Measurements from ENCODE around the gene INHBB.

Gene INHBB

DNA sequence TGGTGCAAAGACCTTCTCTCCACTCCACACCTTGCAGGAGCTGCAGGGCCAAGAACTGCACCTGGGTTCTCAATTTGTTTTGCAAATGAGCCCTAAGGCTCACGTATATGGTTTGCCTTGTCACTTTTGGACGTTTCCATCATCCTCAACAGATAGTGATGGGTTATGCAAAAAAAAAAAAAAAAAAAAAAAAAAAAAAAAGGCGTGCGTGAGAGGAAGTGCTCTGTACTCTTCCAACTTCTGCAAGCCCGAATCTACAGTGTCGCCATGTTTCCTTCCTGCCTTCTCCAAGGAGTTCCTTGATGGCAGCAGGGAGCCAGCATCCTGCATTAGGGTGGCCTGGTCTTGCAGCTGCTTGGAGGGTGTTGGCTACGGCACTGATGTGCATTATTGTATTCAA lies 4.0 kb upstream of the INHBB start:
- no peak for DNase-seq (ENCODE audit: low spot score)

DNA sequence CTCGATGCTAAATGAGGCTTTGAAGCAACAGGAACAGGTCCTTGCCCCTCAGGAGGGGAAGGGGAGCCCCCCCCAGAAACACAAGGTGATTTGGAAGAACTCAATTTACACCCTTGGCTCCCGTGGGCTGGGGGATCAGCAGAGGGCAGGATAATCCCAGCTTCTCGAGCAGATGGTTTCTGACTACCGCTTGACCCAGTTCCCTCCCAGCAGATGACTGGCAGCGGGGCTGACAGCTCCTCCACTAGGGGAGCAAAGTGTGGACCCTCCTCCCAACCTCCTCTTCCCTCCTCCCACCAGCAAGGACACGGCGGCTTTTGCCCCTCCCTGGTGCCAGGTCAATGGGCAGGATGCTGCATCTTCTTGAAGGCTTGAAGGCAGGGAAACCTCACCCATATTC lies 3.5 kb upstream of the INHBB start:
- no peak for DNase-seq (ENCODE audit: low spot score)

- no peak for DNase-seq (ENCODE audit: low spot score)
Measured at GRCh38 chr2:120343100-120343432, 2.9 kb upstream of the INHBB start.

DNA sequence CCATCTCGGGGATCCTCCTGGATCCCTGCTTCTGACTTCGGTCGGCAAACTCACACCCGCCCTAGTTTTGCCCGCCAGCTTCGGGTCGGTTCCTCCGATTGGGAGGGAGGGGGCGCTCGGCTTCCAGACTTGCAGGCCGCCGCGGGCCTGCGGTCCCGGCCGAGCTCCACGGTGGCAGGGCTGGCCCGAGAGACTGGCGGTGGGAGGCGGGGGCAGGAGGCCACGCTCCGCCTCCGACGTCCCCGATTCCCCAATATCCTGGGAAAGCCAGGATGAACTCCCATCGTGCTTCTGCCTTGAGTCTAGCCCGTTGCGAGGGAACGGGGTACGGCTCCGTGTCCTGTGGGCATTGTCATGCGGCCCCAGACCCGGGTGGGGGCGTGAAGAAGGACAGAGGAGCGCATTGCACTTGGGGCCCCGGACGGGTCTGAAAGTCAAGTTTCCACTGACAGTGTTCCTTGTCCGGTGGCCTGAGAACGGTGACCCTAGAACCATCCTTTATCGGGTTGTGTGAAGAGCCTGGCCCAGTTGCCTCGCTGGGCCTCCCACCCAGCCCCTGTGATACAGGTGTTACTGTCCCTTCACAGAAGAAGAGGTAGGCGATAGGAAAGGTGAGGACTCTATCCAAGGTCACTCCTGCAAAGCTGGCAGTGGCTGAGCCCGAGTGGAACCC lies 2.4 kb upstream of the INHBB start:
- DNase-seq (ENCODE audit: low spot score), result peak; percentile 69

DNA sequence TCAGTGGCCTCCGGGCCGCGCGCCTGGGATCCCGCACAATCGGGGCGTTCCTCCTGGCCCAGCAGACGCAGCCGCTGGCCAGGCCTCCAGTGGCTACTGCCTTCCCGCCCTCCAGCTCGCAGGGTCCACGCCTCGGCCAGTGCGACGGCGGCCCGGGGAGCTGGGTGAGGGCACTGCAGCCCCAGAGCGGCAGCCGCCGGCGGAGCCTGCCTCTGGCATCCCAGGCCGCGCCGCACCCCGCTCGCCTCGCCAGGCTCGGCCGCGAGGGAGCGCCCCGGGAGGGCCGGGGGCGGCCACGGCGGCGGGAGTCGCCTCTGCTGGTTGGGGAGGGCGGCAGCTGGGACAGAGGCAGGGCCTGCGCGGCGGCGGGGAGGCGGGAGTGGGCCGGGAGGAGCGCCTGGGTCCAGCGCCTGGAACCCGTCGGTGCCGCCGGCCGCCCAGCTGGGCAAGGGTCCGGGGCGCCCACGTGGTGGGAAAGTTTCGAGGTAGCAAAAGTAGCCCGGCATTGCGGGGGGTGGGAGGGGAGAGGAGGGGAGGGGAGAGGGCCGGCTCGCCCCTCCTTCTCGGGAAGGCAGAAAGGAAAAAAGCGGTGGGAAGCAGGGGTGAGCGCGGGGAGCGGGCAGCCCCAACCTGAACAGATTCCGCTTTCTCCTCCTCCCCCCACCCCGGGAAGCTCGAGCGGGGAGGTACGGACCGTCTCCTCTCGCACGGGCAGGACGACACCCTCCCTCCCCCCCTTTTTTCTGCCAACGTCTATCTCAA lies 1.5 kb upstream of the INHBB start:
- no peak for DNase-seq (ENCODE audit: low spot score)

GRCh38 chr2:120344976-120345581 lies 857 bp upstream of the INHBB start:
- DNase-seq (ENCODE audit: low spot score), result no peak

DNA sequence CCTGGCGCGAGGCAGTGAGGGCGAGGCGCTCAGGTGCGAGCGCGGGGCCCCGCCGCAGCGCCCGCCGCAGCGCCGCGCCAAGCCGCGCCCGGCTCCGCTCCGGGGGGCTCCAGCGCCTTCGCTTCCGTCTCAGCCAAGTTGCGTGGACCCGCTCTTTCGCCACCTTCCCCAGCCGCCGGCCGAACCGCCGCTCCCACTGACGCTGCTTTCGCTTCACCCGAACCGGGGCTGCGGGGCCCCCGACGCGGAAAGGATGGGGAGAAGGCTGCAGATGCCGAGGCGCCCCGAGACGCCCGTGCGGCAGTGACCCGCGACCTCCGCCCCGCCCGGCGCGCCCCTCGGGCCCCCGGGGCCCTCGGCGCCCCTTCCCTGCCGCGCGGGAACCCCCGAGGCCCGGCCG lies 328 bp upstream of the INHBB start:
- no peak for DNase-seq (ENCODE audit: low spot score)

GRCh38 chr2:120346667-120347358 lies 877 bp downstream of the INHBB start:
- no peak for DNase-seq (ENCODE audit: low spot score)

- DNase-seq (ENCODE audit: low spot score), result no peak
Measured at GRCh38 chr2:120347396-120348060, 1.6 kb downstream of the INHBB start.

DNA sequence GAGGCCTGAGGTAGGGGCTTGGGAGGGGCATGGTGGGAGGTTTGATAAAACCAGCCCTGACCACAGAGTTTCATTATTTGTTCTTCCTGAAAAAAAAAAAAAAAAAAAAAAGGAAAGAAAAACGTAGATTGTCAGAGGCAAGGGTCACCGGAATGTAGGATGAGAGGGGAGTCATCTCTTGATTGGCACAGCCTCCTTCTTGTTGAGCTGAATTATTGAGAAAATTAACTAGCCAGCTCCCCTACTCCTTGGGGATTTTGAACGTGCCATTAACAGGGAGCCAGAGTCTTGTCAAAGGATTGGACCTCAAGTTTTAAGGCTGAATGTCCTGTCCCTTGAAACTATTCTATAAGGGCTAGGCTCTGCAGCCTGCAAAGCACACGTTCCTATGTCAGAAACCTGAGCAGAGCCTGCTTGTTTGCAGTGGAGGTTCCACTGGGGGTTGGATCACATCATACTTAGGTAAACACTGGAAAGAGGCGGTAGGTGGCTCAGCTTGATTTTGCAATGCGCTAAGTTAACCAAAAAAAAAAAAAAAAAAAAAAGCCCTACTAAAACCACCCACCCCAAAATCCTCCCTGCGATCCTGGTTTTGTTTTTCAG lies 2.3 kb downstream of the INHBB start:
- no peak for DNase-seq (ENCODE audit: low spot score)

GRCh38 chr2:120348737-120349439 lies 3.0 kb downstream of the INHBB start:
- DNase-seq (ENCODE audit: low spot score), result no peak

- no peak for DNase-seq (ENCODE audit: low spot score)
Measured at GRCh38 chr2:120349440-120349921, 3.5 kb downstream of the INHBB start.

DNA sequence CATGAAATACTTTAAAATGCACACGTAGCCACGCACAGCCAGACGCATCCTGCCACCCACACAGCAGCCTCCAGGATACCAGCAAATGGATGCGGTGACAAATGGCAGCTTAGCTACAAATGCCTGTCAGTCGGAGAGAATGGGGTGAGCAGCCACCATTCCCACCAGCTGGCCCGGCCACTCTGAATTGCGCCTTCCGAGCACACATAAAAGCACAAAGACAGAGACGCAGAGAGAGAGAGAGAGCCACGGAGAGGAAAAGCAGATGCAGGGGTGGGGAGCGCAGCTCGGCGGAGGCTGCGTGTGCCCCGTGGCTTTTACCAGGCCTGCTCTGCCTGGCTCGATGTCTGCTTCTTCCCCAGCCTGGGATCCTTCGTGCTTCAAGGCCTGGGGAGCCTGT lies 4.1 kb downstream of the INHBB start:
- DNase-seq (ENCODE audit: low spot score), result no peak

GRCh38 chr2:120350801-120351320 lies 4.9 kb downstream of the INHBB start:
- DNase-seq (ENCODE audit: low spot score), result no peak

DNA sequence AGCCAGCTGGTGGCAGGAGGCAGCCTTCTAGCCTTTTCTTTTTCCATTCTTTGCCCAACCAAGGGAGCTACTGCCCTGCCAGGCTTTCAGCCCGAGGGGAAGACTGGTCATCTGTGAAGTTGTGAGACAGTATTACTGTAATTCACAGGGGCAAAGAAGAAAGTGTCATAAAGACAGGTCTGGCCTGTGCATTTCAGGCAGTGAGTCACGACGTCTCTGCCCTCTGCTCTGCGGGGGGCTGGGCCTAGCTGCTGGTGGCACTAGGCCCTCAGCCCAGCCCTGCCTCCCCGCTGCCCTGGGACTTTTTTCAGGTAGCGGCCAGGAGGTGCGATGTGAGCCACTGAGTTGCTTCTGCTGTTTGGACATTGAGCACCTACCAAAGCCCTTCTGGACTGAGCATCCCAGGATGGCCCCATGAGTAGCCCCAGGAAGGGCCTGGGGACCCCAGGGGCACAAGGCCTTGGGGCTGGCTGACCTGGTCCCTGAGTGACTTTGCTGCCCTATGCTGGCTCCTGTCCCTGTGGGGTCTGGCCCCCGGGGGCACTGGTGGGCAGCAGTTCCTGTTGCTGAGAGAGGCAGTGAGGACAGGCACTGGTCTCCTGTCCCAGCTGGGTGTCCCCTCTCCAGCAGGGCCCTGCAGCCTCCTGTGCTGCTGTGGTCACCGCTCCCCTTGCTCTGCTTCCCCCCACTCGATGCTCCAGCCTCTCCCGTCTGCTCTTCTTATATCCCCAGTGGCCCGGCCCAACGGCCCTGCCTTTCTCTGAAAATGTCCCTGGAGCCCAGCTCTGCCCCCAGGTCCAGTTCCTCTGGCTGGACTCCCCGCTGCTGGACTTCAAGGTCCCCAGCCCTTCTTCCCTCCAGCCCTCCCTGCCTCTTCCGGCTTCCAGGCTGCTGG lies 7.0 kb downstream of the INHBB start:
- DNase-seq (ENCODE audit: low spot score), result no peak

- DNase-seq (ENCODE audit: low spot score), result no peak
Measured at GRCh38 chr2:120353591-120353898, 7.6 kb downstream of the INHBB start.

GRCh38 chr2:120353931-120354330 lies 8.0 kb downstream of the INHBB start:
- no peak for DNase-seq (ENCODE audit: low spot score)

GRCh38 chr2:120354467-120354866 lies 8.5 kb downstream of the INHBB start:
- DNase-seq (ENCODE audit: low spot score), result no peak

DNA sequence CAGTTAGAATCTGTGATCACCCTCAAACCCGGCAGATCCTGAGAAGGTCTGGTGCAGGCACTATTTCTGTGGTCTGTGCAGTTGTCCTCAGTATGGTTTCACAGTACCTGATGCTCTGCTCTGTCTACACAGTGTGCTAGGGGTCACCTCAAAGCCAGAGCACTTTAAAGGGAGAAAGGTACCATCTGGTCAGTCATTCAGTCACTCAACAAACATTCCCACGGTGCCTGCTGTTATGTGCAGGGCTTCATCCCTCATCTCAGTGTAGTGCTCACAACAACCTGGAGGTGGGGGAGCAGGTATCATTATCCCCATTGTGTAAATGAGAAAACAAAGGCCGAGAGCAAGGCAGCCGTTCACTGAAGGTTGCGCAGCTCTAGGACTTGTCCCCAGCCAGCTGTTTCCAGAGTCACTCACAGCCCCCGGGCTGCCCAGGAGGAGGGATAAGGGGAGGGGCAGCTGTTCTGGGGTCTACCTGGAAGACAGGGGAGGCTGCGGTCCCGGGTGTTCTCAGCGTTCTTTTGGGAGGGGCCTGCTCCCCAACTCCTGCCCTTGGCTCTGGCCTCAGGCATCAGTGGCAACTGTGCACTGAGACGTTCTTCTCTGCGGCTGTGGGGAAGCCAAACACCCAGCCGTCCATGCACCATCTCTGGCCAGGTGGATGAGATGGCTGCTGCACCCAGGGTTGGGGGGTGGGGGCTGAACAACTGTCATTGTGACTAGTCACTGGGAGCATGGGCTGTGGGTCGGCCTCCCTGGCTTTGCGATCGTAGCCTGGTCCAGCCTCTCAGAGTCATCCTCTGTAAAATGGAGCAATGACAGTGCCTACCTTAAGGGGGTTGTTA lies 9.2 kb downstream of the INHBB start:
- no peak for DNase-seq (ENCODE audit: low spot score)

Data from pons (tissue), 1 donor.